Measurements from ENCODE around the gene USE1.

The USE1 gene

DNA sequence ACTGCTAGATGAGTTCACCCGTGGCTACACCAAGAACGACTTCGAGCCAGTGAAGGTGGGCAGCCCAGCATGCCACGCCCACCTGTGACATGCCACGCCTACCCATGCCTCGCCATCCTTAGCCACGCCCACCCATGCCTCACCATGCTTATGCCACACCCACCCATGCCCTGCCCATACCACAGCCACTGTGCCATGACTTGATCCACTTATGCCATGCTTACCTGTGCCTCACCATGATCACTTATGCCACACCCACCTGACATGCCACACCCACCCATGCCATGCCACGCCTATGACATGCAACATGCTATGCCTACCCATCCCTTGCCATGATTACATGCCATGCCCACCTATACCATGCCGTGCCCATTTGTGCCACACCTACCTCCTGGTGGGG is 12.9 kb upstream of the USE1 start:
- DNase-seq (ENCODE audit: low read depth), result no peak
- no peak overlapping the region for H3K4me3 ChIP-seq (ENCODE audit: low read depth, low read length)

DNA sequence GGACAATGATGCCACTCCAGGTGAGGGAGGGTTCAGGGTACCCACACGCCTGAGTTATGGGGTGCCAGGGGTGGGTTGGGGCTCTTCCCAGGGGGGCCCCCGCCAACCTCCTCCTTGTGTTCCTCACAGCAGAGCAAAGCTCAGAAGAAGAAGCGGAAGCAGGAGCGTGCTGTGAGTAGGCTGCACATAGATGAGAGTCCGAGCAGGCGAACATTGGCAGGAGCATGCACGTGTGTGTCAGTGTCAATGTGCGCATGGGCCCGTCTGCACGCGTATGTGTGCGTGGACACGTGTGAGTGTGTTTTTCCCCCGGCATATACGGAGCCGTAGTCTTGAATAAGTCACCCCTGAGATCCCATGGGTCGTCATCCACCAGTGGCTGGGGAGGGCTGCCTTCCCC is 12.4 kb upstream of the USE1 start:
- DNase-seq (ENCODE audit: low read depth), result no peak
- no peak overlapping the region for H3K4me3 ChIP-seq (ENCODE audit: low read depth, low read length)

DNA sequence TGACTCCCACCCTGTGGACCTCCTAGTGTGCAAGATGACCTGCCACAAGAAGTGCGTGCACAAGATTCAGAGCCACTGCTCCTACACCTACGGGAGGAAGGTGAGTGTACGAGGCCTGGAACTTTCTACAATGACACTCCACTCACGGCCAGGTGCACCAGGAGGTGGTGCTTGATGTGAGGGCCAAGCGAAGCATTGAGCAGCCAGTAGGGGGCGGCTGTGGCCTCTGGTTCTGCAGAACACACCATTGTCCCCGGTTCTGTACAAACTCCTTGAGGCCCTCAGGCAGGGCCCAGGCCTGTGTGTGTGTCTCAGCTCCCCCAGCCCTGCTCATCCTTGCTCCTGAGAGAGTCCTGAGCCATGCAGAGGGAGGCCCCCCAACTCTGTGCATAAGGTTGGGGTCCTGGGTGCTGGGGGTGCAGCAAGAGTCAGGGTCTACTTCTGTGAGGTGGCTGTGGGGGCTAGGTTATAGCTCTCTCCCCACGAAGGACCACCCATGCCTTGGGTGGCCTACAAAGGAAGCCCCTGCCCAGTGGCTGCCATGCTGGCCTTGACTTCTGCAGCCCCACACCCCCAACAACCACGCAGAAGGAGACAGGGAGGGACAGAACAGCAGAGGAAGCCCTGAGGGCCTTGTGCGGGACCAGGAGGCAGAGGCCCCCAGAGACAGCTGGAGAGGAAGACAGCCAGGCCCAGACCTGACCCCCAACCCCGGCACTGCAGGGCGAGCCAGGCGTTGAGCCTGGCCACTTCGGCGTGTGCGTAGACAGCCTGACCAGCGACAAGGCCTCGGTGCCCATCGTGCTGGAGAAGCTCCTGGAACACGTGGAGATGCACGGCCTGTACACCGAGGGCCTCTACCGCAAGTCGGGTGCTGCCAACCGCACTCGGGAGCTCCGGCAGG is 9.7 kb upstream of the USE1 start:
- H3K4me3 ChIP-seq (ENCODE audit: low read depth, low read length), result no peak overlapping the region
- DNase-seq (ENCODE audit: low read depth), result no peak

DNA sequence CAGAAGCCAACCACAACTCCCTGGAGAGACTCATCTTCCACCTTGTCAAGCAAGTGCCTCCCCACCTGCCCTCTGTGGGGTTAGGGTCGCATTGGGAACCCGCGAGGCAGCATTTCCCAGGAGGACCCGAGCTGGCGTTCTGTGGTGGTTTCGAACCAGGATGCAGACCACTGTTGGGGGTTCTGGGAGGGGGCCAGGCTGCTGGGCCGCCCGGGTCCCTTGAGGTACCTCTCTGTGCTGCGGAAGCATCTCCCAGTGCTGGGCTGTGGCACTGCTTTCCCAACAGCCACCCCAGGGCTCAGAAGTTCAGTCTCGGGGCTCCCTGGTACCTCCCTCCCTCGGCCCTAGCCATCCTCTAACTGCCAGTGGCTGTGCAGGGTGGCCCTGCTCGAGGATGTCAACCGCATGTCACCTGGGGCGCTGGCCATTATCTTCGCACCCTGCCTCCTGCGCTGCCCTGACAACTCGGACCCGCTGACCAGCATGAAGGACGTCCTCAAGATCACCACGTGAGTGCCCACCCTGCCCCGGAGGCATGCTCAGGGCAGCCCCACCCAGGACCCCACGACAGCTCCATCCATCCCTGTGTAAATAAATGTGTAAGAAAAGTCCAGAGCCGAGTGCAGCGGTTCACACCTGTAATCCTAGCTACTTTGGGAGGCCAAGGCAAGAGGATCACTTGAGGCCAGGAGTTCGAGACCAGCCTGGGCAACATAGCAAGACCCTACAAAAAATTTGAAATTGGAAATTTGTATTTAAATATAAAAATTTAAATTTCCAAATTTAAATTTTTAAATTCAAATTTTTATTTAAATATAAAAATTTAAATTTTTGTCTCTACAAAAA is 8.2 kb upstream of the USE1 start:
- no peak overlapping the region for H3K4me3 ChIP-seq (ENCODE audit: low read depth, low read length)
- DNase-seq (ENCODE audit: low read depth), result no peak

DNA sequence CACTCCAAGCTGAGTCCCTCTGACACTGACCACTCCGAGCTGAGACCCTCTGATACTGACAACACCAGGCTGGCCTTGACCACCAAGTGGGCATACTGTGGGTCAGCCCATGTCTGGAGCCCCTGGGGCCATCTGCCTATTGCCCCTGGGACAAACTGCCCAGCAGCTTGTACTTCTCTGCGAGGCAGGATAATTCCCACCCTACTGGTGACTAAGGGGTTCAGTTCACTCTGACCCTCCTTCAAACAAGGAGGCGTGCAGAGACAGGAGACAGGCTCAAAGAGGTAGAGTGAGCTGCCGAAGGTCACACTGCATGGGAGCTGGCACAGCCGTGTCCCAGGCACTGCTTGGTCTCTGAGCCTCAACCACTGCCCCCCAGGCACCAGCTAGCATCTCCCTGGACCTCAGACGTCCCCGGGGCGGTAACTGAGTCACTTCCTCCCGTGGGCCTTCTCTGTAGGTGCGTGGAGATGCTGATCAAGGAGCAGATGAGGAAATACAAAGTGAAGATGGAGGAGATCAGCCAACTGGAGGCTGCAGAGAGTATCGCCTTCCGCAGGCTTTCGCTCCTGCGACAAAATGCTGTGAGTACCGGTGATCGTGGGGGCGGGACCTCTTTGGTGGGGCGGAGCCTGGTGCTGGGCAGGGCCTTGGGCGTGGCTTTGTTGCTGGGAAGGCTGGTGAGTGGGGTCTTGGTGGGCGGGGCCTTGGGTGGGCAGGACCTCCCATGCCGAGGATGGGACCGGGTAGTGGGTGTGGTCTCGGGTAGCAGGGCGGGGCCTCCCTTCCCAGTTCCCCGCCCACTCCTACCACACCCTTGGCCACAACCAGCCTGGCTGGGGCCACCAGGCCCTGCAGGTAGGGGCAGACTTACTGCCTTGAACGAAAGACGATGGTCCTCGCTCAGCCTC is 5.8 kb upstream of the USE1 start:
- DNase-seq (ENCODE audit: low read depth), result no peak
- no peak overlapping the region for H3K4me3 ChIP-seq (ENCODE audit: low read depth, low read length)

DNA sequence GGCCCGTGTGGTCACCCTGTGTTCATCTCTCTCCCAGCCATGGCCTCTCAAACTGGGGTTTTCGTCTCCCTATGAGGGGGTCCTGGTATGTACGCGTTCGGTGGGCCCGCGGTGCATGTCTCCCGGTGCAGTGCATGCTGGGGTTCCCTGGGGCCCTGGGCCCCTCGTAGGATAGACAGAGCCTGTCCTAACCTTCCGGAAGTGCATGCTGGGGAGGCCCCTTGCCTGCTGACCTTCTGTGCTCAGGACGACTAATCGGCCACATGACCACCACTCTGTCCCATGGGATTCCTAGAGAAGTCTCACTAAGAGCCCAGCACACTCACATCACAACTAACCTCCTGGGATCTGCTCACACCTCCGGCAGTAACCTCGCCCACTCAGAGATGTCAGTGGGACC is 4.9 kb upstream of the USE1 start:
- H3K4me3 ChIP-seq (ENCODE audit: low read depth, low read length), result no peak overlapping the region
- no peak for DNase-seq (ENCODE audit: low read depth)

DNA sequence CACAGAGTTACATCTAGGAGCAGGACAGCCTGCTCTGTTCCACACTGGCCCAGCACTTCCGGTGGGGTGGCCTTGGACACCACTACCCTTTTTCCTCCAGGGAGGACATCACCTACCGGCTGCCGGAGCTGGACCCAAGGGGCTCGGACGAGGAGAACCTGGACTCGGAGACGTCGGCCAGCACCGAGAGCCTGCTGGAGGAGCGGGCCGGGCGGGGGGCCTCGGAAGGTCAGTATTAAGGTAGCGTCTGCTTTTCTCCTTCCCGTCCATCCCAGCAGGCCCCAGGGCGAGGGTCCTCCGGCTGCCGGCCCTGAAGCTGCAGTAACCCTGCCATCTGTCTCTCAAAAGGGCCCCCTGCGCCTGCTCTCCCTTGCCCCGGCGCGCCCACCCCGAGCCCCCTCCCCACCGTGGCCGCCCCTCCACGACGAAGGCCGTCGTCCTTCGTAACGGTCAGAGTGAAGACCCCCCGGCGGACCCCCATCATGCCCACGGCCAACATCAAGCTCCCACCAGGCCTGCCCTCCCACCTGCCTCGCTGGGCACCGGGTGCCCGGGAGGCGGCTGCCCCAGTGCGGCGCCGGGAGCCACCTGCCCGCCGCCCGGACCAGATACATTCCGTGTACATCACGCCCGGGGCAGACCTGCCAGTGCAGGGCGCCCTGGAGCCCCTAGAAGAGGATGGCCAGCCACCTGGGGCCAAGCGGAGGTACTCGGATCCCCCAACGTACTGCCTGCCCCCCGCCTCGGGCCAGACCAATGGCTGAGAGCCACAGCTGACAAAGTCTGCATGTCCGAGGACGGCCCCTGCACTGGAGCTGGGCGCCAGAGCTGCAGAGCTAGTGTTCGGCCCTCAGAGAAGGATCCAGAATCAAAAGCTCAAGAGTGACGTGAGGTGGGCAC is 3.4 kb upstream of the USE1 start:
- DNase-seq (ENCODE audit: low read depth), result no peak
- no peak overlapping the region for H3K4me3 ChIP-seq (ENCODE audit: low read depth, low read length)

DNA sequence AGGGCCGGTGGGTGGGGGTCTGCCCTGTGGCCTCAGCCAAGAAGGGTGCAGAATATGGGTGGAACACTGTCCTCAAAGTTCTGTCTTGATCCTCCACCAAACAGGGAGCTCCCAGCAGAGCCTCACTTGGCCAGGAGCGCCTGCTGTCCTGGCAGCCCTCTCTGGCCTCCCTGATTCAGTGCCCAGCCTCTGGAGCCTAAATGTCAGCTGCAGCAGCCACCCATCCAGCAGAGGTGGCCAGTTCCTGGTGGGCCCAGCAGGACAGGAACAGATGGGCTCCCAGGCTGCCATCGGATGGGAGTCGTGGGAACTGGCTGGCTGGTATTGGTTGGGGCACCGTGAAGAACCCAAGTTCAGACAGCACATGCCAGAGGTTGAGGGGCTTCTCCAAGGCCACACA is 1.8 kb upstream of the USE1 start:
- DNase-seq (ENCODE audit: low read depth), result no peak
- H3K4me3 ChIP-seq (ENCODE audit: low read depth, low read length), result no peak overlapping the region

DNA sequence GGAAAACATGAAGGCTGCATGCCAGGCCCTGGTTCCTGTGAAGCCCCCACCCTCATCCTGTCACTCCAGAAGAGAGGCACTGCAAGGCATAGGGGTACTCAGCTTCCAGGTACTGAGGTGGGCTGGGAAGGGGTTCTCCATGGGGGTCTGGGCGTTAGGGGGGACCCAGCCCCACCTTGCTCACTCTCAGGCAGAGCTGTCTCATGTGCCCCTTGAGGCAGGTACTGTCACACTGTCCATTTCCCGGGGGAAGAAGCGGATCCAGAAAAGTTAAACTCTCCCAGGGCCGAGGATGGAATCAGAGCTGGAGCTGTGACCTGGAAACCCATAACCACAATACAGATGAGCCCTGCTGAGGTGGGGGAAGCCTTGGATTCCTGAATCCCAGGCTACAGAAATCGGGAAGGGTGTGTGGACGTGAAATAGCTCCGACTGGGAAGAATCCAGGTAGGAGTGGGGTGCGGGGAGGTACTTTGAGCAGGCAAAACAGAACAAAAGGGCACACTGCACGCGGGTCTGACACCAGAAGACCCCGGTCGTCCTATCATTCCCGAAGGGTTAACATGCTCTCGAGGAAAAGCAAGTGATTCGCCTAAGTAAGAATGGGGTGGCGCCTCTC is 540 bp upstream of the USE1 start:
- DNase-seq (ENCODE audit: low read depth), result no peak
- peak overlapping the region; percentile 65 for H3K4me3 ChIP-seq (ENCODE audit: low read depth, low read length)

DNA sequence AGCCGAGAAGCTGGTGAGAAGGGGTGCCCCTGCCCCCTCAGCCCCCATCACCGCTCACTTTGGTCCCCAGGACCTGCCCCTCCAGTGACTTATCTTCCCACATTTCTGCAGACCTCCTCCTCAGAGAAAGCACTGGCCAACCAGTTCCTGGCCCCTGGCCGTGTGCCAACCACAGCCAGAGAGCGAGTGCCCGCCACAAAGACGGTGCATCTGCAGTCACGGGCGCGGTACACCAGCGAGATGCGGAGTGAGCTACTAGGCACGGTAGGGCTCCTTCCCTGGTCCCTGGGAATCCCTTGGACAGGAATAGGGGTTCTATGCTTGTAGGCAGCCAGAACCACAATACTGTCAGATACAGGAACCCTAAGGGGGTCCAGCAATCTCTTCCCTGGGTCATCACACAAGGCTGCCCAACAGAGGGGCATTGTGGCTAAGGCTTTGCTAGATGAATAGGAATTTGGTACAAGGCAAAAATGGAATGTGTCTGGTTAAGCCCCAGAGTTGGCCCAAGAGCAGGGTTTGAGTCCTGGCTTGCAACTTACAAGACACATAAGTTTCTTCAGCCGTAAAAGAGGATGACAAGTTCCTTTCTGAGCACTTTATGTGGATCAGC is 1.0 kb downstream of the USE1 start:
- DNase-seq (ENCODE audit: low read depth), result no peak
- peak overlapping the region; percentile 65 for H3K4me3 ChIP-seq (ENCODE audit: low read depth, low read length)

DNA sequence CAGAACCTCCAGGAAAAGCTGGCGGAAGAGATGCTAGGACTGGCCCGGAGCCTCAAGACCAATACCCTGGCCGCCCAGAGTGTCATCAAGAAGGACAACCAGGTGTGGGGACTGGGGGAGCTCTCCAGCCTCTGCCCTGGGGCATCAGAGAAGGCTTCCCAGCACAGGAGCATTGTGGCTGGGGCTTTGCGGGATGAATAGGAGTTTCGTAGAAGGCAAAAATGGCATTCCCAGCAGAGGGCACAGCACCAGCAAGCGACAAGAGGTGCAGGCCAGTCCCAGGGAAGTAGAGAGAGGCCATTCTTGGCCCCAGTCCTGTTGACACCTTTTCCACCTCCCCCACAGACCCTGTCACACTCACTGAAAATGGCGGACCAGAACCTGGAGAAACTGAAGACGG is 4.1 kb downstream of the USE1 start:
- H3K4me3 ChIP-seq (ENCODE audit: low read depth, low read length), result no peak overlapping the region
- no peak for DNase-seq (ENCODE audit: low read depth)

DNA sequence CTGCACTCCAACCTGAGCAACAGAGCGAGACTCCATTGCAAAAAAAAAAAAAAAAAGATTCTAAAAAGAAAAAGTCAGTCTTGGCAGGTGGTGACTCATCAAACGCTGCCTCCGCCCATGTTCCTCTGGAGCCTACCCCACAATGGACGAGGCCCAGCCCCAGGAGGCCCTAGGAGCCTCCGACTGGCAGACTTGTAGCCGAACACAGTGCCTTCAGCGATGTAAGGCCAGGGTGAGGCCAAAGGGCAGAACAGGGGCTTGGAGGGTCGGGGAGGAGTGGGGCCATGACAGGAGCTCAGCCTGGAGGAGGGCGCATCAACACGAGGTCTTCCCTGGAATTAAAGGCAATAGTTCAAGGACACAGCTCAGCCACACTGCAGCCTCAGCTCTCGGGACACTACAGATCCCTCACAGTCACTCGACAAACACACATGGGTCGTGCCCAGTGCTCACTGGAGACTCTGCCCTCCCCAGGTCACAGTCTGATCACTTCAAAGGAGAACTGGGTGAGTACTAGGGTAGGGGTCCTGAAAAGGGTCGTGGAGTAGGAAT is 5.1 kb downstream of the USE1 start:
- H3K4me3 ChIP-seq (ENCODE audit: low read depth, low read length), result no peak overlapping the region
- DNase-seq (ENCODE audit: low read depth), result peak; percentile 35

DNA sequence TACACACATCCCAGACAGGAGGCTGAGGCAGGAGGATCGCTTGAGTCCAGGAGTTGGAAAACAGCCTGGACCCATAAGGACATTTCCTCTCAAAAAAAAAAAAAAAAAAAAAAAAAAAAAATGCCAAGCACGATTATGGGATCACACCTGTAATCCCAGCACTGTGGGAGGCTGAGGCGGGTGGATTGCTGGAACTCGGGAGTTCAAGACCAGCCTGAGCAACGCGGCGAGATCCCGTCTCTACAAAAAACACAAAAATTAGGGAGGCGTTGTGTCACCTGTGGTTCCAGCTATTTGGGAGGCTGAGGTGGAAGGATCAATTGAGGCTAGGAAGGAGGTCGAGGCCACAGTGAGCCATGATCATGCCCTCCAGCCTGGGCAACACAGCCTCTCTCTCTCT is 9.9 kb downstream of the USE1 start:
- no peak for DNase-seq (ENCODE audit: low read depth)
- no peak overlapping the region for H3K4me3 ChIP-seq (ENCODE audit: low read depth, low read length)

DNA sequence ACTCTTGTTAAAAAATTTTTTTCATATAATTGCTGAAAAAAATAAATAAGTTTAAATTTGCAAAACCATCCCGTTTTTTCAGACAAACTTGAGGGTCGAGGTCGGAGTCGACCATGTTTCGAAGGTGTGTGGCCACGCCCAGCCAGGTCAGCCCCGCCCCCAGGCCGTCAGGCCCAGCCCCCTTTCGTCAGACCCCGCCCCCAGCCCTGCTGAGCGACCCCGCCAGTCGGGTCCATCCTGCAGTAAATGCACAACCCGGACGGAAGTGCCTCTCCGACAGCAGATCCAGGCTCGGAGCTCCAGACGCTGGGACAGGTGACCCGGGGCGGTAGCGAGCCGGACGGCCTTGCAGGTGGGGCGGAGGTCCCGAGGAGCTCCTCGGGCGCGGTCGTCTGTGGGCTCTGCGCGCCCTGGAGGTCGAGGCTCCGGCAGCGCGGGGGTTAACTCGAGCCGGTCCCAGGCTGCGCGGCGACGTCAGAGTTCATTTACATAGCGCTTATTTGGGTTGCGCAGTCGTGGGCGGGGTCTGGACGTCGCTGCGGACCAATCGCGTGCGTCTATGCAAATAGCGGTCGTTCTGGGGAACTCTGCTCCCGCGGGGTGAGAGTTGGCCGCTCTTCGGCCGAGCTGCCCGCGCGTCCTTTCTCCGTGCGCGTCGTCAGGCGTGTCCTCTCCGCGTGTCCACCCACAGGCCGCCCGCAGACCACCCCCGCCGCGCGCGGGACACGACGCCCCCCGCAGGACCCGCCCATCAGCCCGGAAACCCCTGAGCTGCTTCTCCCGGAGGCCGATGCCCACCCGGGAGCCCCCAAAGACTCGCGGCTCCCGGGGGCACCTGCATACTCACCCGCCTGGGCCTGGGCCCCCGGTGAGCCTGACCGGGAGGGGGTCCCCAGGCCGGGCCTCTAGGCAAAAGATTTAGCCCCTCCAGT is 11.1 kb downstream of the USE1 start, which contains the start of gene OCEL1:
TSS of gene OCEL1 (plus strand) at position 225 of the 932 bp plus-strand sequence. CDS start at position 247, 22 bp downstream.
- DNase-seq (ENCODE audit: low read depth), result peak; percentile 88
- peak within 1 kb of the TSS; percentile 71 for H3K4me3 ChIP-seq (ENCODE audit: low read depth, low read length)

DNA sequence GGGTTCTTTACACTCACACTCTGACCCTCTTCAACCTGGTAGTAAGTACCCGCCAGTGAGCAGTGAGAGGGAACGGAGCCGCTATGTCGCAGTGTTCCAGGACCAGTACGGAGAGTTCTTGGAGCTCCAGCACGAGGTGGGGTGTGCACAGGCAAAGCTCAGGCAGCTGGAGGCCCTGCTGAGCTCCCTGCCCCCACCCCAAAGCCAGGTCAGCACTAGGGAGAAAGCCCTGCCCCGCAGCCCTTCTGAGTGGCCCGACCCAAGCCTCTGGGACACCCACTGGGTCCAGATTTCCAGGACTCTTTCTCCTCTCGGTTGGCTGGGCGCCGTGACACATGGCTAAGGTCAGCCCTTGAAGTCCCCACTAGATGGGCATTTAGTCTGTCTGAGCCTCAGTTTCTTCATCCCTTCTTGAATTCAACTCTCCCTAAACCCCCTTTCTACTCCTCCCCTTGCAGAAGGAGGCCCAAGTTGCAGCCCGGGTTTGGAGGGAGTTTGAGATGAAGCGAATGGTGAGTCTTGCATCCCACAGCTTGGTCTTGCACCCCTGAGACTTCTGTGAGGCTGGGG is 12.7 kb downstream of the USE1 start:
- H3K4me3 ChIP-seq (ENCODE audit: low read depth, low read length), result no peak overlapping the region
- DNase-seq (ENCODE audit: low read depth), result no peak

DNA sequence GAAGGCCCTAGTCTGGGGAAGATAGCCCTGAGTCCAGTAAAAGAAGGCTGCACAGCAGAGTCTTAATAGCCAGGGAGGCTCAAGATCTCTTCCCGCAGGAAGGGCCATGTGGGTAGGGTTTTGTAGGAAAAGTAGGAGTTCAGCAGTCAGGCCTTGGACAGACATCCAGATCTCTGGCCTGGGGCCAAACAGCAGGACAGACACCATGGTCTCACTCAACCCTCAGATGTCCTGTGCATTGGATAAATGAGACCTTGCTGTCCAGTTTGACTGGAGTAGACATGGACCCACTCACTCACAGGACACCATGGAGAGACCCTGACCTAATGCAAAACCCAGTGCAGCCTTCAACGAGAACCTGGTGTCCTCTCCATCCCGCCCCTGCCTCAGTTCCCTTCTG is 14.7 kb downstream of the USE1 start:
- H3K4me3 ChIP-seq (ENCODE audit: low read depth, low read length), result no peak overlapping the region
- no peak for DNase-seq (ENCODE audit: low read depth)
